Prostate gland (tissue), 2 donors: ENCODE measurements around the gene AAMDC.

Source experiments
- CTCF ChIP-seq, 4 experiments: fragments of 200-600 bp in 2 of 4; fragments of 450-650 bp in 2 of 4; sonication (generic) in 2 of 4; IDR thresholded peaks; 1 replicate in 3 of 4; 2 replicates in 1 of 4; pipeline ENCODE4 v1.5.1; 2016 to 2019; ENCODE audit warnings: antibody characterized with exemption in 4 of 4, mild to moderate bottlenecking in 2 of 4, moderate library complexity in 2 of 4
- POLR2A ChIP-seq: fragments of 450-650 bp; IDR thresholded peaks from one replicate; pipeline ENCODE4 v1.6.1; 2016; ENCODE audit warnings: antibody characterized with exemption, mild to moderate bottlenecking

- TF ChIP-seq CTCF (IDR thresholded peaks at IDR 0.05) = no peak
- no peak for TF ChIP-seq POLR2A
Measured at GRCh38 chr11:77854838-77855237, 33.9 kb downstream of the AAMDC start.
